ENCODE data around the gene MAML3. TPM values are rescaled to one million over a fixed set of nuclear protein-coding genes. Genes with fewer than 3 reads are reported as not detected.

Gene MAML3
- total RNA-seq, 1 experiment from 2014 or later: 12.1 TPM

- Histone ChIP-seq H3K4me1 (peaks cover 24% of the 10 kb centered on the region), H3K4me3 (ENCODE audit: low read depth, low read length) (no peak overlapping the region), H3K9me3 (peaks cover 15% of the 10 kb centered on the region), H3K27me3 (replicated peaks; ENCODE audit: control insufficient read depth, insufficient read depth, low read length) (no peaks in the 10 kb centered on the region), H3K36me3 (ENCODE audit: control insufficient read depth, insufficient read depth, low read length) (no peaks in the 10 kb centered on the region)
- no peaks in the 10 kb centered on the region for H3K36me3 Mint-ChIP-seq (ENCODE audit: insufficient read depth, unreplicated experiment)
- CTCF ChIA-PET: interaction anchor here (1.1 kb wide), 1 partner anchor 75 kb away, joined by 3 read pairs; no protein-coding TSS in a partner anchor
- intact Hi-C loops (cut with micrococcal nuclease; ENCODE audit: unreplicated experiment): loop anchor here (1.0 to 5.0 kb wide), 2 partner anchors 33 to 44 kb away; no protein-coding TSS in a partner anchor
- H3K4me1 Mint-ChIP-seq (ENCODE audit: low read depth, unreplicated experiment): peaks cover 28% of the 10 kb centered on the region
- peak; percentile 59 to 66 for DNase-seq
- no peaks in the 10 kb centered on the region for H3K9me3 Mint-ChIP-seq (ENCODE audit: unreplicated experiment)
- no peak for TF ChIP-seq CTCF (IDR thresholded peaks at IDR 0.05; ENCODE audit: insufficient read depth in 1 of 2, low read depth in 1 of 2, low read length in 1 of 2, severe bottlenecking in 1 of 2, unreplicated experiment in 1 of 2)
- POLR2A ChIA-PET: interaction anchor here (0.6 to 0.7 kb wide), 3 partner anchors 48 to 156 kb away, joined by 3 to 5 read pairs (median 3); no protein-coding TSS in a partner anchor
- peak overlapping the region; percentile 14 for H3K4me3 Mint-ChIP-seq (ENCODE audit: unreplicated experiment)
- peak overlapping the region; percentile 27 for H3K27ac Mint-ChIP-seq (ENCODE audit: unreplicated experiment)
- H3K27me3 Mint-ChIP-seq (ENCODE audit: insufficient read depth, unreplicated experiment): no peaks in the 10 kb centered on the region
- BruUV-seq (replicated peaks): no TSS peak
These were observed 344.9 kb downstream of the MAML3 start for GRCh38 chr4:139808808-139809756.

- H3K4me3 Mint-ChIP-seq (ENCODE audit: unreplicated experiment): peak overlapping the region; percentile 14
- BruUV-seq (replicated peaks): no TSS peak
- H3K4me1 Mint-ChIP-seq (ENCODE audit: low read depth, unreplicated experiment): peaks cover 28% of the 10 kb centered on the region
- POLR2A ChIA-PET: no interaction called here
- no peak for TF ChIP-seq CTCF (IDR thresholded peaks at IDR 0.05; ENCODE audit: insufficient read depth in 1 of 2, low read depth in 1 of 2, low read length in 1 of 2, severe bottlenecking in 1 of 2, unreplicated experiment in 1 of 2)
- intact Hi-C loops (cut with micrococcal nuclease; ENCODE audit: unreplicated experiment): loop anchor here (5.0 kb wide), 1 partner anchor 34 kb away; no protein-coding TSS in a partner anchor
- Histone ChIP-seq H3K9me3 (peaks cover 15% of the 10 kb centered on the region), H3K4me1 (peaks cover 24% of the 10 kb centered on the region), H3K36me3 (ENCODE audit: control insufficient read depth, insufficient read depth, low read length) (no peaks in the 10 kb centered on the region), H3K27me3 (replicated peaks; ENCODE audit: control insufficient read depth, insufficient read depth, low read length) (no peaks in the 10 kb centered on the region), H3K4me3 (ENCODE audit: low read depth, low read length) (no peak overlapping the region)
- peak overlapping the region; percentile 27 for H3K27ac Mint-ChIP-seq (ENCODE audit: unreplicated experiment)
- no peaks in the 10 kb centered on the region for H3K9me3 Mint-ChIP-seq (ENCODE audit: unreplicated experiment)
- CTCF ChIA-PET: interaction anchor here (1.1 kb wide), 1 partner anchor 74 kb away, joined by 3 read pairs; no protein-coding TSS in a partner anchor
- H3K27me3 Mint-ChIP-seq (ENCODE audit: insufficient read depth, unreplicated experiment): no peaks in the 10 kb centered on the region
- H3K36me3 Mint-ChIP-seq (ENCODE audit: insufficient read depth, unreplicated experiment): no peaks in the 10 kb centered on the region
- DNase-seq: no peak
These were observed 345.6 kb downstream of the MAML3 start for GRCh38 chr4:139808381-139808807.

- DNase-seq: no peak
- no peak overlapping the region for H3K4me3 ChIP-seq (ENCODE audit: low read depth, low read length)
- Mint-ChIP-seq H3K9me3 (ENCODE audit: unreplicated experiment) (no peaks in the 10 kb centered on the region), H3K27me3 (ENCODE audit: insufficient read depth, unreplicated experiment) (no peaks in the 10 kb centered on the region), H3K27ac (ENCODE audit: unreplicated experiment) (no peak overlapping the region), H3K4me3 (ENCODE audit: unreplicated experiment) (no peak overlapping the region), H3K4me1 (ENCODE audit: low read depth, unreplicated experiment) (peaks cover 28% of the 10 kb centered on the region), H3K36me3 (ENCODE audit: insufficient read depth, unreplicated experiment) (no peaks in the 10 kb centered on the region)
- ChIA-PET POLR2A (no interaction called here), CTCF (no interaction called here)
- peaks cover 15% of the 10 kb centered on the region for H3K9me3 ChIP-seq
- no peaks in the 10 kb centered on the region for H3K27me3 ChIP-seq (replicated peaks; ENCODE audit: control insufficient read depth, insufficient read depth, low read length)
- no TSS peak for BruUV-seq (replicated peaks)
- peaks cover 24% of the 10 kb centered on the region for H3K4me1 ChIP-seq
- intact Hi-C loops (cut with micrococcal nuclease; ENCODE audit: unreplicated experiment): loop anchor here (5.0 kb wide), 1 partner anchor 35 kb away; no protein-coding TSS in a partner anchor
- no peaks in the 10 kb centered on the region for H3K36me3 ChIP-seq (ENCODE audit: control insufficient read depth, insufficient read depth, low read length)
- TF ChIP-seq CTCF (IDR thresholded peaks at IDR 0.05; ENCODE audit: insufficient read depth in 1 of 2, low read depth in 1 of 2, low read length in 1 of 2, severe bottlenecking in 1 of 2, unreplicated experiment in 1 of 2): no peak
These were observed 346.5 kb downstream of the MAML3 start for GRCh38 chr4:139807483-139807882.

All from Caco-2 (cell line).